Gastrocnemius medialis (tissue), 4 donors: ENCODE measurements around the gene ARID5B. TPM values are rescaled to one million over a fixed set of nuclear protein-coding genes. Genes with fewer than 3 reads are reported as not detected.

Experiments
- ATAC-seq, 2 donors: fragments of 150-250 bp; one replicate each; pipeline ENCODE4 v1.9.1; 2016
- DNase-seq, 2 donors: peaks; one replicate each; pipeline ENCODE4 v3.0.0-alpha.2; 2019
- H3K27ac ChIP-seq, 4 donors: fragments of 200-600 bp; sonication (generic); 1 replicate in 1 of 4; 2 replicates in 3 of 4; pipeline ENCODE4 v1.5.1; 2016 to 2018; ENCODE audit warnings: mild to moderate bottlenecking in 2 of 4, moderate library complexity in 1 of 4
- H3K27me3 ChIP-seq, 3 donors: fragments of 200-600 bp; sonication (generic) in 2 of 3; 1 replicate in 1 of 3; 2 replicates in 2 of 3; pipeline versions ENCODE4 v1.5.1 to v1.6.0; 2016 to 2019; ENCODE audit warnings: mild to moderate bottlenecking in 1 of 3, moderate library complexity in 1 of 3
- H3K36me3 ChIP-seq, 2 donors: fragments of 200-600 bp; sonication (generic) in 1 of 2; one replicate each; pipeline ENCODE4 v1.5.1; 2017 to 2018
- H3K4me1 ChIP-seq, 2 donors: fragments of 200-600 bp; sonication (generic) in 1 of 2; one replicate each; pipeline ENCODE4 v1.5.1; 2016 to 2017; ENCODE audit warnings: mild to moderate bottlenecking in 2 of 2
- H3K4me3 ChIP-seq, 4 donors: fragments of 200-600 bp; sonication (generic) in 3 of 4; 1 replicate in 1 of 4; 2 replicates in 3 of 4; pipeline ENCODE4 v1.5.1; 2016 to 2019; ENCODE audit warnings: mild to moderate bottlenecking in 2 of 4
- H3K9me3 ChIP-seq, 3 donors: fragments of 200-600 bp; sonication (generic) in 2 of 3; 1 replicate in 1 of 3; 2 replicates in 2 of 3; pipeline ENCODE4 v1.5.1; 2016 to 2019
- CTCF ChIP-seq, 5 experiments: fragments of 450-650 bp in 3 of 5; fragments of 200-600 bp in 2 of 5; sonication (generic) in 2 of 5; IDR thresholded peaks in 4 of 5; conservative IDR thresholded peaks in 1 of 5; 1 replicate in 4 of 5; 2 replicates in 1 of 5; pipeline ENCODE4 v1.5.1; 2016 to 2019; ENCODE audit warnings: antibody characterized with exemption in 5 of 5, mild to moderate bottlenecking in 3 of 5, moderate library complexity in 3 of 5
- POLR2A ChIP-seq, 2 donors: fragments of 450-650 bp; IDR thresholded peaks; one replicate each; pipeline ENCODE4 v1.6.1; 2017; ENCODE audit warnings: antibody characterized with exemption in 2 of 2, mild to moderate bottlenecking in 2 of 2, moderate library complexity in 2 of 2
- in situ Hi-C, 4 donors: fragments of 200-750 bp; cut with MboI; loops; one replicate each; pipeline versions ENCODE4 v1.15.0 to v1.8.0; 2017; ENCODE audit warnings: low sequenced_read_pairs in 4 of 4
- intact Hi-C: fragments of 100-400 bp; cut with DNase I; formaldehyde crosslinking; loops from one replicate; pipeline ENCODE4 v1.15.1; 2023; ENCODE audit warnings: low total_unique reads
- total RNA-seq, 4 donors: library from RNA; depleted of rRNA; stranded (reverse); fragments of >200 nt; gene quantifications; one replicate each; pipeline versions ENCODE4 v1.1.0 to v1.2.3, GENCODE V29; 2016

The ARID5B gene
- total RNA-seq, 4 donors from 2014 or later: 156 to 512 (median 263) TPM

GRCh38 chr10:62121187-62121530 is 219.7 kb downstream of the ARID5B start:
- no peak for TF ChIP-seq CTCF (IDR thresholded peaks at IDR 0.05 in 4 of 5, conservative IDR thresholded peaks at IDR 0.05 in 1 of 5)
- TF ChIP-seq POLR2A (IDR thresholded peaks at IDR 0.05): no peak
- H3K9me3 ChIP-seq: peaks cover 0 to 5% (median 0%) of the 10 kb centered on the region in 3 donors
- ATAC-seq: no peak
- H3K36me3 ChIP-seq: peaks cover 0 to 5% of the 10 kb centered on the region in 2 donors
- no peaks in the 10 kb centered on the region for H3K4me1 ChIP-seq
- H3K27ac ChIP-seq: no peak overlapping the region
- no peak for DNase-seq
- H3K4me3 ChIP-seq: no peak overlapping the region
- no peaks in the 10 kb centered on the region for H3K27me3 ChIP-seq
- in situ Hi-C loops (loop anchor here in 2 of 4 donors (10.0 to 25.0 kb wide), 2 partner anchors 114 to 116 kb away; no protein-coding TSS in a partner anchor), intact Hi-C loops (no loop called here)

- H3K27ac ChIP-seq: no peak overlapping the region
- peaks cover 0 to 5% (median 0%) of the 10 kb centered on the region in 3 donors for H3K9me3 ChIP-seq
- TF ChIP-seq CTCF (IDR thresholded peaks at IDR 0.05 in 4 of 5, conservative IDR thresholded peaks at IDR 0.05 in 1 of 5) (no peak), POLR2A (IDR thresholded peaks at IDR 0.05) (no peak)
- no peaks in the 10 kb centered on the region for H3K27me3 ChIP-seq
- H3K4me1 ChIP-seq: peaks cover 0 to 4% of the 10 kb centered on the region in 2 donors
- no peak for DNase-seq
- peaks cover 0 to 3% of the 10 kb centered on the region in 2 donors for H3K36me3 ChIP-seq
- no peak for ATAC-seq
- no peak overlapping the region for H3K4me3 ChIP-seq
- in situ Hi-C loops: loop anchor here in 1 of 4 donors (10.0 kb wide), 1 partner anchor 107 kb away; no protein-coding TSS in a partner anchor
- intact Hi-C loops: no loop called here
Observed at GRCh38 chr10:62127975-62128374, 226.5 kb downstream of the ARID5B start.

- in situ Hi-C loops (no loop called here), intact Hi-C loops (no loop called here)
- H3K4me1 ChIP-seq: peaks cover 0 to 4% of the 10 kb centered on the region in 2 donors
- ATAC-seq (peak; percentile 30 to 41), DNase-seq (no peak)
- H3K27ac ChIP-seq: peak overlapping the region in 3 of 4 donors; percentile 10 to 41 (median 24)
- no peak overlapping the region for H3K4me3 ChIP-seq
- no peaks in the 10 kb centered on the region for H3K27me3 ChIP-seq
- no peaks in the 10 kb centered on the region for H3K36me3 ChIP-seq
- TF ChIP-seq CTCF (IDR thresholded peaks at IDR 0.05 in 4 of 5, conservative IDR thresholded peaks at IDR 0.05 in 1 of 5): no peak
- no peak for TF ChIP-seq POLR2A (IDR thresholded peaks at IDR 0.05)
- no peaks in the 10 kb centered on the region for H3K9me3 ChIP-seq
Observed at GRCh38 chr10:62130948-62131347, 229.4 kb downstream of the ARID5B start.

GRCh38 chr10:62131724-62132123 is 230.2 kb downstream of the ARID5B start:
- ATAC-seq: no peak
- H3K36me3 ChIP-seq: no peaks in the 10 kb centered on the region
- H3K4me3 ChIP-seq: no peak overlapping the region
- H3K4me1 ChIP-seq: peaks cover 0 to 4% of the 10 kb centered on the region in 2 donors
- no peak for DNase-seq
- no peaks in the 10 kb centered on the region for H3K27me3 ChIP-seq
- TF ChIP-seq POLR2A (IDR thresholded peaks at IDR 0.05) (no peak), CTCF (IDR thresholded peaks at IDR 0.05 in 4 of 5, conservative IDR thresholded peaks at IDR 0.05 in 1 of 5) (no peak)
- peak overlapping the region in 2 of 4 donors; percentile 24 to 41 for H3K27ac ChIP-seq
- in situ Hi-C loops: no loop called here
- H3K9me3 ChIP-seq: no peaks in the 10 kb centered on the region
- intact Hi-C loops: no loop called here

GRCh38 chr10:62133618-62134017 is 232.1 kb downstream of the ARID5B start:
- intact Hi-C loops (no loop called here), in situ Hi-C loops (no loop called here)
- no peak for TF ChIP-seq CTCF (IDR thresholded peaks at IDR 0.05 in 4 of 5, conservative IDR thresholded peaks at IDR 0.05 in 1 of 5)
- TF ChIP-seq POLR2A (IDR thresholded peaks at IDR 0.05): no peak
- Histone ChIP-seq H3K27ac (no peak overlapping the region), H3K4me3 (no peak overlapping the region), H3K4me1 (peaks cover 0 to 4% of the 10 kb centered on the region in 2 donors), H3K36me3 (no peaks in the 10 kb centered on the region), H3K9me3 (no peaks in the 10 kb centered on the region), H3K27me3 (no peaks in the 10 kb centered on the region)
- ATAC-seq (no peak), DNase-seq (no peak)
